ENCODE data around the gene CSNK1G2. TPM values are rescaled to one million over a fixed set of nuclear protein-coding genes. Genes with fewer than 3 reads are reported as not detected.

CSNK1G2 gene
- 32.6 to 49.8 TPM (median 45.6 TPM) in 5 replicates for total RNA-seq (2022; extraction: Qiagen RNA extraction; ENCODE audit: low read depth)

GRCh38 chr19:1941146-1942077 is at the start of gene CSNK1G2:
CSNK1G2 (plus strand) TSS chr19:1941172; CDS start chr19:1969773, 28,601 bp downstream.

GRCh38 chr19:1905110-1905862 is 35.7 kb upstream of the CSNK1G2 start, which contains the start of the genes ADAT3 and SCAMP4:
ADAT3 (plus strand) TSS chr19:1905399; CDS start chr19:1912048, 6,649 bp downstream.
SCAMP4 (plus strand) TSS chr19:1905399; CDS start chr19:1915020, 9,621 bp downstream.

GRCh38 chr19:2015608-2015950 is 74.6 kb downstream of the CSNK1G2 start, which contains the start of gene BTBD2:
BTBD2 (minus strand) TSS chr19:2015714; CDS start chr19:2015703, 11 bp downstream.

Other genes with a start within 250 kb of the CSNK1G2 start
- gene ONECUT3, start 187.7 kb upstream of the CSNK1G2 start, total RNA-seq (2022; extraction: Qiagen RNA extraction; ENCODE audit: low read depth): 0.01 TPM in 2 of 5 replicates, not detected in the others
- 2.3 to 3.2 TPM (median 2.9 TPM) in 5 replicates for gene ATP8B3, start 128.9 kb upstream of the CSNK1G2 start, total RNA-seq (2022; extraction: Qiagen RNA extraction; ENCODE audit: low read depth)
- gene REXO1, start 92.7 kb upstream of the CSNK1G2 start, total RNA-seq (2022; extraction: Qiagen RNA extraction; ENCODE audit: low read depth): 18.7 to 22.8 TPM (median 19.8 TPM) in 5 replicates
- gene KLF16, start 77.6 kb upstream of the CSNK1G2 start, total RNA-seq (2022; extraction: Qiagen RNA extraction; ENCODE audit: low read depth): 18.2 to 29.1 TPM (median 24.8 TPM) in 5 replicates
- gene ABHD17A, start 55.7 kb upstream of the CSNK1G2 start, total RNA-seq (2022; extraction: Qiagen RNA extraction; ENCODE audit: low read depth): 18.8 to 39.2 TPM (median 35.8 TPM) in 5 replicates
- 2.8 to 7.6 TPM (median 6.3 TPM) in 5 replicates for gene ADAT3, start 35.8 kb upstream of the CSNK1G2 start, total RNA-seq (2022; extraction: Qiagen RNA extraction; ENCODE audit: low read depth)
- 45.8 to 74.4 TPM (median 54.8 TPM) in 5 replicates for gene SCAMP4, start 35.8 kb upstream of the CSNK1G2 start, total RNA-seq (2022; extraction: Qiagen RNA extraction; ENCODE audit: low read depth)
- 28.5 to 46.5 TPM (median 39.4 TPM) in 5 replicates for gene BTBD2, start 74.5 kb downstream of the CSNK1G2 start, total RNA-seq (2022; extraction: Qiagen RNA extraction; ENCODE audit: low read depth)
- 27.2 to 56.0 TPM (median 48.2 TPM) in 5 replicates for gene MKNK2, start 110.1 kb downstream of the CSNK1G2 start, total RNA-seq (2022; extraction: Qiagen RNA extraction; ENCODE audit: low read depth)
- gene MOB3A, start 155.2 kb downstream of the CSNK1G2 start, total RNA-seq (2022; extraction: Qiagen RNA extraction; ENCODE audit: low read depth): 10.5 to 11.7 TPM (median 10.7 TPM) in 5 replicates
- gene IZUMO4, start 155.7 kb downstream of the CSNK1G2 start, total RNA-seq (2022; extraction: Qiagen RNA extraction; ENCODE audit: low read depth): 0.46 to 0.97 TPM (median 0.55 TPM) in 5 replicates
- 65.1 to 87.0 TPM (median 85.0 TPM) in 5 replicates for gene AP3D1, start 210.4 kb downstream of the CSNK1G2 start, total RNA-seq (2022; extraction: Qiagen RNA extraction; ENCODE audit: low read depth)
- gene DOT1L, start 222.8 kb downstream of the CSNK1G2 start, total RNA-seq (2022; extraction: Qiagen RNA extraction; ENCODE audit: low read depth): 11.9 to 18.4 TPM (median 16.2 TPM) in 5 replicates